D721Med (cell line): ENCODE results near the gene DPY19L3.

Experiments used
- DNase-seq: peaks from one replicate; pipeline ENCODE4 v3.0.0; 2011; ENCODE audit warnings: low spot score; ENCODE audit not compliant: insufficient read length
- FAIRE-seq: peaks from 2 replicates; lab custom pipeline; 2011; peaks lifted over from hg19 to GRCh38; lab: Jason Lieb, UNC
- CTCF ChIP-seq: IDR thresholded peaks from 2 replicates; pipeline ENCODE4 v1.5.1; 2012; ENCODE audit warnings: mild to moderate bottlenecking, control low read depth; ENCODE audit not compliant: insufficient read depth; ENCODE audit errors: missing control alignments

The DPY19L3 gene

GRCh38 chr19:32522967-32523366 lies 117.4 kb downstream of the DPY19L3 start:
- FAIRE-seq, result no peak
- DNase-seq, result no peak
- no peak for TF ChIP-seq CTCF

- no peak for DNase-seq
- TF ChIP-seq CTCF, result no peak
- no peak for FAIRE-seq
Observed at GRCh38 chr19:32526895-32527294, 121.3 kb downstream of the DPY19L3 start.

GRCh38 chr19:32530773-32531172 lies 125.2 kb downstream of the DPY19L3 start:
- FAIRE-seq, result no peak

GRCh38 chr19:32532233-32532632 lies 126.7 kb downstream of the DPY19L3 start:
- DNase-seq (no peak), FAIRE-seq (no peak)
- no peak for TF ChIP-seq CTCF

More at GRCh38 chr19:32530773-32531172, 125.2 kb downstream of the DPY19L3 start:
- TF ChIP-seq CTCF, result no peak
- DNase-seq, result no peak
